GM12878 (cell line): ENCODE data around the gene TEX22. TPM values are rescaled to one million over a fixed set of nuclear protein-coding genes. Genes with fewer than 3 reads are reported as not detected.
A peak's percentile ranks its signal among the peaks of the same experiment; 100 is the strongest.

Source experiments
- ATAC-seq: fragments of 200-7000 bp; cut with Tn5 transposase; 3 replicates; pipeline ENCODE4 v1.9.1; 2020; ENCODE audit warnings: mild to moderate bottlenecking, moderate library complexity
- BruUV-seq: library from RNA; stranded (reverse); fragments of 400-500 nt; replicated peaks from 2 replicates; lab custom pipeline; 2021; lab: Mats Ljungman, UMichigan
- CTCF ChIA-PET: fragments of 300-600 bp; sonication (Branson Sonifier 250); formaldehyde crosslinking; extraction: SDS; loops from one replicate; lab custom pipeline; 2021; ENCODE audit warnings: inconsistent platforms; lab: Yijun Ruan, JAX
- POLR2A ChIA-PET: fragments of 350-600 bp; formaldehyde crosslinking; extraction: SDS; loops from one replicate; lab custom pipeline; 2021; ENCODE audit warnings: inconsistent platforms; lab: Charles Lee
- RAD21 ChIA-PET: fragments of 300-600 bp; sonication (Branson Sonifier 250); formaldehyde crosslinking; loops from one replicate; lab custom pipeline; 2023; ENCODE audit warnings: antibody characterized with exemption; ENCODE audit not compliant: unreplicated experiment; lab: Charles Lee
- SMC1A ChIA-PET: fragments of 300-600 bp; sonication (Branson Sonifier 250); formaldehyde crosslinking; loops from one replicate; lab custom pipeline; 2023; ENCODE audit not compliant: unreplicated experiment, uncharacterized antibody; lab: Charles Lee
- DNase-seq: peaks from one replicate; pipeline ENCODE4 v3.0.0-alpha.2; 2011; ENCODE audit warnings: low read depth, low spot score
- FAIRE-seq: peaks from 3 replicates; lab custom pipeline; 2011; peaks lifted over from hg19 to GRCh38; lab: Jason Lieb, UNC
- H2AFZ ChIP-seq: 2 replicates; pipeline ENCODE4 v1.6.0; 2011; ENCODE audit warnings: low read depth, low read length, control low read depth; ENCODE audit not compliant: control insufficient read depth
- H3K27ac ChIP-seq: 2 replicates; pipeline ENCODE4 v1.5.1; 2011; ENCODE audit warnings: control low read depth; ENCODE audit not compliant: control insufficient read depth, insufficient read depth
- H3K27me3 ChIP-seq, 2 experiments: replicated peaks in 1 of 2; 2 replicates each; pipeline versions ENCODE4 v1.6.0 to v1.6.1; 2011; ENCODE audit warnings: low read length in 1 of 2; ENCODE audit not compliant: control insufficient read depth in 2 of 2, insufficient read depth in 2 of 2
- H3K36me3 ChIP-seq, 2 experiments: 2 replicates each; pipeline ENCODE4 v1.5.1; 2011; ENCODE audit warnings: low read length in 1 of 2; ENCODE audit not compliant: control insufficient read depth in 2 of 2, insufficient read depth in 2 of 2
- H3K4me1 ChIP-seq: 2 replicates; pipeline ENCODE4 v1.6.1; 2011; ENCODE audit warnings: mild to moderate bottlenecking, low read length, moderate library complexity, mixed read lengths; ENCODE audit not compliant: control insufficient read depth, insufficient read depth
- H3K4me2 ChIP-seq: 2 replicates; pipeline ENCODE4 v1.6.0; 2011; ENCODE audit warnings: control low read depth; ENCODE audit not compliant: control insufficient read depth, insufficient read depth
- H3K4me3 ChIP-seq: fragments of 200-600 bp; sonication (generic); 2 replicates; pipeline ENCODE4 v1.5.1; 2016
- H3K79me2 ChIP-seq: 2 replicates; pipeline ENCODE4 v1.6.0; 2011; ENCODE audit warnings: low read length; ENCODE audit not compliant: control insufficient read depth, insufficient read depth
- H3K9ac ChIP-seq: 2 replicates; pipeline ENCODE4 v1.8.0; 2011; ENCODE audit warnings: low read length, control low read depth, mixed read lengths; ENCODE audit not compliant: control insufficient read depth, insufficient read depth
- H3K9me3 ChIP-seq: replicated peaks from 3 replicates; pipeline ENCODE4 v1.5.1; 2011; ENCODE audit warnings: mild to moderate bottlenecking, low read length; ENCODE audit not compliant: control insufficient read depth, insufficient read depth
- H4K20me1 ChIP-seq: 2 replicates; pipeline ENCODE4 v1.6.0; 2011; ENCODE audit not compliant: control insufficient read depth, insufficient read depth
- CREM ChIP-seq: IDR thresholded peaks from 2 replicates; pipeline ENCODE4 v1.6.1; 2014; ENCODE audit warnings: antibody characterized with exemption, low read depth
- CTCF ChIP-seq, 3 experiments: IDR thresholded peaks in 2 of 3; conservative IDR thresholded peaks in 1 of 3; 2 replicates each; pipeline ENCODE4 v1.5.1; 2011; ENCODE audit warnings: low read depth in 3 of 3, low read length in 3 of 3, mild to moderate bottlenecking in 3 of 3, control low read depth in 2 of 3, moderate library complexity in 2 of 3, inconsistent platforms in 1 of 3, mixed read lengths in 1 of 3; ENCODE audit not compliant: control insufficient read depth in 2 of 3, insufficient read depth in 1 of 3; ENCODE audit errors: extremely low read depth in 1 of 3
- HSF1 ChIP-seq: fragments of 150-350 bp; IDR thresholded peaks from 2 replicates; pipeline ENCODE4 v1.6.1; 2014; ENCODE audit warnings: mild to moderate bottlenecking, low read depth, low read length
- IKZF2 ChIP-seq, 2 experiments: fragments of 450-650 bp; IDR thresholded peaks; 2 replicates each; pipeline ENCODE4 v1.6.1; 2017; ENCODE audit warnings: mild to moderate bottlenecking in 2 of 2, moderate library complexity in 2 of 2
- MLLT1 ChIP-seq: fragments of 450-650 bp; IDR thresholded peaks from 2 replicates; pipeline ENCODE4 v1.6.1; 2016; ENCODE audit warnings: mild to moderate bottlenecking
- ZNF687 ChIP-seq: fragments of 450-650 bp; IDR thresholded peaks from 2 replicates; pipeline ENCODE4 v1.6.1; 2017; ENCODE audit warnings: mild to moderate bottlenecking, moderate library complexity
- WGBS: methylation state at CpG from one replicate; pipeline ENCODE4 v1.1.6; 2016; ENCODE audit warnings: low lambda C conversion rate; ENCODE audit not compliant: insufficient replicate concordance, insufficient coverage; ENCODE audit errors: missing lambda C conversion rate; 5-methylcytosine and 5-hydroxymethylcytosine counted together
- in situ Hi-C: fragments of 300-500 bp; cut with MboI; formaldehyde crosslinking; loops from 9 replicates; pipeline ENCODE4 v1.14.3; 2018; ENCODE audit warnings: mixed read lengths
- intact Hi-C: fragments of 100-400 bp; cut with micrococcal nuclease; formaldehyde crosslinking; loops from one replicate; pipeline ENCODE4 v1.14.2; 2022; ENCODE audit not compliant: unreplicated experiment
- polyA plus RNA-seq, 11 experiments: library from polyadenylated mRNA; depleted of rRNA in 4 of 11; unstranded in 6 of 11; stranded (reverse) in 5 of 11; fragments of >200 nt; fragmentation: Nextera tagmentation in 4 of 11; fragmentation: Illumina TruSeq in 1 of 11; extraction: Ambion mirVana in 4 of 11; extraction: Trizol in 1 of 11; gene quantifications; 1 replicate in 1 of 11; 2 replicates in 10 of 11; pipeline versions ENCODE4 v1.2.1 to v1.2.3, GENCODE V29; 2011 to 2016; ENCODE audit warnings: inconsistent platforms in 2 of 11, missing spikeins in 2 of 11, low read depth in 1 of 11
- total RNA-seq, 4 experiments: library from RNA; depleted of rRNA in 3 of 4; stranded (reverse); fragments of >200 nt in 3 of 4; fragmentation: Illumina TruSeq in 1 of 4; extraction: Trizol in 1 of 4; gene quantifications; 2 replicates each; pipeline versions ENCODE4 v1.2.1 to v1.2.3, GENCODE V29; 2013 to 2021

The TEX22 gene
- total and polyA plus RNA-seq, 10 of the 15 experiments (the other 5 are each of a cell fraction or from before 2014, with no cell fraction given) = 0.02 to 4.0 (median 0.63) TPM; not detected in 1

- ChIA-PET SMC1A (interaction anchor here (1.8 kb wide), 1 partner anchor 12 kb away, joined by 5 read pairs; no protein-coding TSS in a partner anchor), CTCF (interaction anchor here (0.9 to 1.0 kb wide), 2 partner anchors 11 to 75 kb away, joined by 3 to 5 read pairs; no protein-coding TSS in a partner anchor), POLR2A (interaction anchor here (0.7 kb wide), 2 partner anchors 118 to 857 kb away, joined by 3 read pairs; no protein-coding TSS in a partner anchor), RAD21 (no interaction called here)
- Histone ChIP-seq H4K20me1 (no peaks in the 10 kb centered on the region), H3K9me3 (no peaks in the 10 kb centered on the region), H3K27me3 (peaks cover 7 to 10% of the 10 kb centered on the region in 2 experiments; a peak in 3 of 4 replicates), H3K4me1 (0 out of 2 replicates have a peak, but pooled peaks cover 4% of the 10 kb centered on the region), H3K79me2 (peaks cover 4% of the 10 kb centered on the region), H3K36me3 (no peaks in the 10 kb centered on the region), H3K4me3 (peak overlapping the region; percentile 8; the same call in 1 of the 2 replicates), H3K4me2 (peak overlapping the region; percentile 71), H3K27ac (no peak overlapping the region), H3K9ac (no peak overlapping the region; the same call in 1 of the 2 replicates), H2AFZ (peak overlapping the region; percentile 82)
- BruUV-seq = no TSS peak
- in situ Hi-C loops (no loop called here), intact Hi-C loops (no loop called here)
- WGBS = 20% methylated on average over 41 of the region's 79 CpGs
- no peak for FAIRE-seq
- DNase-seq = no peak
- ATAC-seq = peak; percentile 93
- 0 out of 2 replicates have a peak, but pooled peaks have one; percentile 29 for TF ChIP-seq CREM
- TF ChIP-seq HSF1 = no peak
- peak; percentile 58; the same call in 1 of the 2 replicates for TF ChIP-seq ZNF687
- no peak for TF ChIP-seq MLLT1
- TF ChIP-seq CTCF (IDR thresholded peaks at IDR 0.05 in 2 of 3, conservative IDR thresholded peaks at IDR 0.05 in 1 of 3; ENCODE audit: control insufficient read depth in 2 of 3, extremely low read depth in 1 of 3, insufficient read depth in 1 of 3, low read depth in 3 of 3, low read length in 3 of 3) = peak; percentile 66 to 70 (median 67); a peak in 5 of 6 replicates
- peak in 1 of 2 experiments; percentile 11; a peak in 1 of 4 replicates for TF ChIP-seq IKZF2 (IDR thresholded peaks at IDR 0.05)
Observed at GRCh38 chr14:105414456-105415371, 16.4 kb downstream of the TEX22 start.
